ENCODE results near the gene CRACDL. TPM values are rescaled to one million over a fixed set of nuclear protein-coding genes. Genes with fewer than 3 reads are reported as not detected.

CRACDL gene
- total RNA-seq, 4 donors from 2014 or later = 5.7 to 11.8 (median 9.5) TPM

GRCh38 chr2:98799375-98800329 is 136.4 kb downstream of the CRACDL start:
- TF ChIP-seq CTCF (IDR thresholded peaks at IDR 0.05) = no peak
- peak; percentile 15 for ATAC-seq (ENCODE audit: low FRiP score)
- DNase-seq (ENCODE audit: low spot score) = no peak

- DNase-seq (ENCODE audit: low spot score) (no peak), ATAC-seq (ENCODE audit: low FRiP score) (no peak)
- no peak for TF ChIP-seq CTCF (IDR thresholded peaks at IDR 0.05)
Observed at GRCh38 chr2:98796775-98797544, 139.1 kb downstream of the CRACDL start.

GRCh38 chr2:98795891-98796676 is 139.9 kb downstream of the CRACDL start:
- no peak for ATAC-seq (ENCODE audit: low FRiP score)
- no peak for DNase-seq (ENCODE audit: low spot score)

GRCh38 chr2:98793897-98794830 is 141.9 kb downstream of the CRACDL start:
- no peak for TF ChIP-seq CTCF (IDR thresholded peaks at IDR 0.05)
- ATAC-seq (ENCODE audit: low FRiP score) = no peak
- DNase-seq (ENCODE audit: low spot score) = no peak

More at GRCh38 chr2:98795891-98796676, 139.9 kb downstream of the CRACDL start:
- no peak for TF ChIP-seq CTCF (IDR thresholded peaks at IDR 0.05)

GRCh38 chr2:98793275-98793674 is 142.8 kb downstream of the CRACDL start:
- DNase-seq (ENCODE audit: low spot score) = no peak
- no peak for TF ChIP-seq CTCF (IDR thresholded peaks at IDR 0.05)
- ATAC-seq (ENCODE audit: low FRiP score) = no peak

- DNase-seq (ENCODE audit: low spot score) (no peak), ATAC-seq (ENCODE audit: low FRiP score) (no peak)
- TF ChIP-seq CTCF (IDR thresholded peaks at IDR 0.05) = no peak
Observed at GRCh38 chr2:98790221-98790620, 145.8 kb downstream of the CRACDL start.
